HG02943 (cell line): Measurements from ENCODE around the gene NAB1.
A peak's percentile ranks its signal among the peaks of the same experiment; 100 is the strongest.

Experiments used
- ATAC-seq: cut with Tn5 transposase; IDR thresholded peaks from one replicate; pipeline ENCODE4 v1.9.1; 2021; ENCODE audit warnings: mild to moderate bottlenecking, low read depth, moderate library complexity; ENCODE audit not compliant: unreplicated experiment

The NAB1 gene

DNA sequence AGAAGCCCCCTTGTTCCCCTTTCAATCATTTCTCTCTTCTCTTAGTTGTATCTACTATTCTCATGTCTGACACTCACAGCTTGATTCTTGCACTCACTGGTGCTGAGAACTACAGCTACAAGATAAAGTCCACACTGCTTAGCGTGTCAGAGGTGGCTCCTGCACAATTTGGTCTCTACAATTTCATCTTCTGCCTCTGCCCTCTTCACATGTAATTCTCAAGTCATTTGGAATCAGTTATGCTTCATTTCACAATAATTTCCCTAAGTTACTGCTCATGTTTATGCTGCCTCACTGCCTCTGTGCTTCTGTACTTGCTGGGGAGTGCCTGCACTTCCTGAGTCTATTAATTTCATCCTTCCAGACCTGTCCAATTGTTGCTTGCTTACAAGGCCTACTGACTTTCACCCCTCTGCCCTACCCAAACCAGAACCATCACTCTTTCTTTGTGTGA is 11.6 kb upstream of the NAB1 start:
- no peak for ATAC-seq

DNA sequence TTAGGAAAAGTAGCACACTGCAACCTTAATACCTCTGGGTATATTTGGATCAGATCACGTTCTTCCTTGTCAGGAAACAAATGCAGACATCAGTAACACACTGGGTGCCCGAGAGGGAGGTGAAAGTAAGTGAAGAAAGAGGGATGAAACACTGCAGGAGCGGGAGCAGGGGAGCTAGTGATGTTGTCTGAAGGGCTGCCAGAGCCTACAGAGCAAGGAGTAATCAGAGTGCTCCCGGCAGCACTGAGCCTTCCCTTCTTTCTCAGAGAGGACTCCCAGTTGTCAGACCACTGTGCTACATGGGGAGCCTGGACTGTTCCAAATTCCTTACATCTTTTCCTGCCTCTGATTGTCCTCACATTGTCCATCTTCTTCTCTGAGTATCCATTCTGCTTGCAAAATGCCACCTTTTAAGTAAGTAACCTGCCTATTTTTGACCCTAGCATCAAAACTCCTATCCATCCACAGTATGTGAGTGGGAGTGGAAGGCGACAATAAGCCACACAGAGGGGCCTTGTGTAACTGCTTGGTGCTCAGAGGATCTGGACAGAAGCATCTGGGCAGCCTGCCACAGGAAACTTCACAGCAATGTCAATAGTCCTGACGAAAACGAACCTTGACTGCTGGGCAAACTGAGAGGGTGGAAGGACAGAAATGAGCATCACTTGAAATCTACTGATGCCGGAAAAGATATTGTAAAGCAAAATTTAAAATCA is 10.8 kb upstream of the NAB1 start:
- ATAC-seq, result no peak

DNA sequence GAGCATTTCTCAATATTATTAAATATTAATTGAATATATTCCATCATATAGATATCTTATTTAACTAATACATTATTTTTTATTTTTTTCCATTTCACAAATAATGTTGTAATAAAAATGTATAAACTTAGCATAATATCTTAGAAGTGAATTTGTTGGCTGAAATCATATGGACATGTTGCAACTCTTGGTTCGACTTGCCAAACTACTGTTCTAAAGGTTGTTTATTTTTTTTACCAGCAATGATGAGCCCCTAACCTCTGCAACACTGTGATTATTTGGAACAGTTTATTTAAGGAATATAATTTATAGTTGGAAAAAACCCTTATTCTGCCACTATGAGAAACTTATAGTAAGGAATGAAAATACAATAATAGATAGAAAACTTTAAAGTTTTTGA is 8.8 kb upstream of the NAB1 start:
- ATAC-seq, result no peak

DNA sequence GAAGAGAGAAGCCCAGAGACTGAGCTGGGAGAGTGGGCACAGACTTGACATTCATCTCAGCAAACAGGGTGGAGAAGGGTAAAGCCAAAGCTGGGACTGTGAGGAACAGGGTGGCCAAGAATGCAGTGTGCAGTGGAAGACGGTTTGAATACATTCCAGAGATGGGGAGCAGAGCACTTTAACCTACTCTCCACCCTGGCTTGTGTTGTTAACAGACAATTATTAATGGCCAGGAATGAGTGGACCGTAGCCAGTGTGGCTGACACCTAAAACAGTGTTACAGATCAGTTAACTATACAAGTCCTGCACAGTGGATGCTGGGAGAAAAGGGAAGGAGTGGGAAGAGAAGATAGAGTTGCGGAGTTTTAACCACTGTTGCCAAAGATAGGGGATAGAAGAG is 7.4 kb upstream of the NAB1 start:
- no peak for ATAC-seq

DNA sequence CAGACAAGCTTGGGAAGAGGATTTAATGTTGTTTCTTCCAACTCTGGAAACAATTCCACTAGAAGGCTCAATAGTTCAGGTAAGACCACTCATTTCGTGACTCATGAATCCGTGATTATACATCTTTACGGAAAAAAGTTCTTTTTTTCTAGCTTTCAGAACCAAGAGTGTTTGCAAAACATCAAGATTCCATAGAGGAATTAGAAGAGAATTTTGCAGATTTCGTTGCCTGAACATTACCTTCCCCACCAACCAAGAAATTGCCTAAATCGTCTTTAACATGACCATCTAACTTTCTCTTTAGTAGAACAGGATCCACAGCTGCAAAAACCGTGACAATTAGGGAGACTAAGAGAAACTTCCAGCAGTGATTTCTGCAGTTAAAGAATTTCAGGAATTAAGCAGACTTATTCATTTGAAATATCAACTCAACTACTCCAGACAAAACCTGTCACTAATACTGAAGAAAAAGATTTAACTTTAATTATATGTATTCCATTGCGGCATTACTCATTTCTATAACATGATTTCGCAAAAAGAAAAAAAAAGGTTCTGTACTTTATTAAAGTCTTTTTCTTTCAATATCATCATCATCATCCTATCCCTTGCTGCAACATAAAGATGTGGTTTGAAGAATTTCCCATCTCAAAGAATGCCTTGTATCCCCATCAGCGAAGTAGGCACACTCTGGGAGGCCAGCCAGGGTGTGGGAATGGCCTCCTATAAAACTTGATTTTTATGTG is 1.9 kb upstream of the NAB1 start:
- no peak for ATAC-seq

DNA sequence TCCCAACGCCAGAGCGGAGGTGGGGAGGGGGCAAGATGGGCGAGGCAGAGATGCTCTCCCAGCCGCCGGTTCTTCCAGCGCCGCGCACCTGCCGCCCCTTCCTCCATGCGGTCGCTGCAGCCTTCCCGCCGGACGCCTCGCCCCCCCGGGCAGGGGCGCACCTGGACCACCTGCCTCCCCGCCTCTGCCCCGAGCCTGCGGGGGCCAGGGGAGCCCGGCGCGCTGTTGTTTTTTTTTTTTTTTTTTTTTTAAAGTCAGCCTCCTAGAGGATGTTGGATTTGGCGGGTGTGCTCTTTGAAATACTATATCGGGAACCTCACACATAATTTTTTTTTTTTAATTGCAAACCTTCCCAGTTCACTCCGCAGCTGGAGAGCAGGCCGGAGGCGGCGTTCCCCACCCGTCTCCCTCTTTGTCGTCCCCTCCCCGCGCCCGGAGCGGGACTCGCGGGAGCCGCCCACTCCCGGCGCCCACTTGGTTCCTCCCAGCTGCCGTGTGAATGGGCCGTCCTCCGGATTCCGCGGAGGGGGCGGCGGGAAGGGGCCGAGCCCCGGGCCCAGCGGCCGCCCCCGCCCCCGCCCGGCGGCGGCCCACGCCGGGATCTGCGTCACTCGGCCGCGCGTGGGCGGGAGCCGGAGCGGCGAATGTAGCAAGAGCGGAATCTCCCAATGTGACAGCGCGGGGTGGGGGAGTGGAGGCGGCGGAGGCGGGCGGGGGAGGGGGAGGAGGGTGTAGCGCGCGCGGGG is 421 bp upstream of the NAB1 start:
- ATAC-seq, result peak; percentile 67

DNA sequence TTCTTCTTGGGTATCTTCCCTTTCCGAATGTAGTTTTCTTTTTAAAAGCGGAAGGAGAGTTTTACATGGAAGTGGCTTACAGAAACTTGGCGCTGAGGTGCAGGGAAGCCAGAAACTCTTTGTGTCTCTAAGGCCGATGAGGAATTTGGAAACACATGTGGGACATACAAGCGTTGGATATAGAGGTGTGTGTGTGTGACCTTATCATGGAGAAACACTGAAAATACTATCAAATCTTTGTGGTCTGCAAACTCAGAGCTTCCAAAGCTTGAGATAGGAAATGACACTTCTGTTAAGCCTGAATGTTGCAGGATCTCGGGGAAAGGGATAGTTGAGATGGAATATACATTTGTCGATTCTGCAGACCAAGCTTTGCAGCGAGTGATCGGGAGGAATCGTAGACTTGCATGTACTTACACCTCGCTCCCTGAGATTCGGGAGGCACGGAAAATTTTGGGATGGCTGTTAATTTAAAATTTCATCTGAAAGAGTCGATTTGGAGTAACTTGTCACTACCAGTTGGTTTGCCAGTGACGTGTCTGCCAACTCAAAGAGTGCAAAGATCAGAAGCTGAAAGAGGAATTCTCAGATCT is 1.0 kb downstream of the NAB1 start:
- ATAC-seq, result no peak

DNA sequence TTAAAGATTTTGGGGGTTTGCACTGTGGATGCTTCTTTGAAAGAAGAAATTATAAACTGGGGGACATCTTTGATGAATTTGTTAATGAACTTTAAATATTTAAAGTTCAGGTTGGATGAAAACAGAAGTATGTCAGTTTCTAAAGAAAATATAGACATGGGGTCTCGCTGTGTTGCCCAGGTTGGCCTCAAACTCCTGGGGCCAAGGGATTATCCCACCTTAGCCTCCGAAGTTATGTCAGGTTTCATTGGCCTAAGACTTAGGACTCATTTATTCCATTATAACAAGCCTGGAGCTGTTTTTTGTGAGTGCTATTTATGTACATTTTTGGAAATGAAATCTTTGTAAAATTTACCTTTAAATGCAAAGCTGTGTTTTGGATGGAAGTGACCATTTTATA is 2.5 kb downstream of the NAB1 start:
- no peak for ATAC-seq

DNA sequence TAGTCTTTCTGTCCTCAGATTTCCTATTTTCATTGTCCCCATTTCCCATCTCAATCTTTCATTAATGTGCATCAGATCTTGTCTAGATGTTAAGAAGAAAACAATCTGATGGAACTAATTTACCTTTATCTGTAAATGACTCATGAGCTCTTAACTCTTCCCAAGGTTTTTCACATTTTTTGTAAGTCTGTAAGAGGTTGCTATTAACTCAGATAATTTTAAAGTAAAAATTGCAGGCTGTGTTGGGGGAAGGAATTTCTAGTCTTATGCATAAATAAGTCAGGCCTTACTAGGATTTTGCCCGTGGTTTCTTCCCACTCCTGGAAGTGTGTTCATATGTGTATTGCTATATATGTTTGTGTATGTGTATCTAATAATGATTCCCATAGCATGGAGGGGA is 4.3 kb downstream of the NAB1 start:
- ATAC-seq, result no peak

DNA sequence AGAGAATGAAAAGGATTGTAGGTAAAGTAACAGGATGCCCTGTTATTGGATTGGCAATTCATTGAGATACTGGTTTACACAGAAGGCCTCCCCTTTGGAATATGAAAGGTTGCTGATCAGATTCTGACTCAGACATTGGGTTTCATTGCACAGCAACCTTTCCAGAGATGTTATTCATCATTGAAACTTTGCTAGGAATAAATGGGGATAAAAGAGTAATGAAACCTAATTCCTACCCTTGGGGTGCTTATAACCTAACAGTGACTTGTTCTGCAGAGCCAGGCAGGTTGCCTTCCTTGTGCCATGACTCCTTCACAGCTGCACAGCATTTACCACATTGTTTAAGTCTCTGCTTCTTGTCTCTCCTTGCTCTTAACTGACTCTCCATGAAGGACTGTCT is 5.0 kb downstream of the NAB1 start:
- ATAC-seq, result no peak

DNA sequence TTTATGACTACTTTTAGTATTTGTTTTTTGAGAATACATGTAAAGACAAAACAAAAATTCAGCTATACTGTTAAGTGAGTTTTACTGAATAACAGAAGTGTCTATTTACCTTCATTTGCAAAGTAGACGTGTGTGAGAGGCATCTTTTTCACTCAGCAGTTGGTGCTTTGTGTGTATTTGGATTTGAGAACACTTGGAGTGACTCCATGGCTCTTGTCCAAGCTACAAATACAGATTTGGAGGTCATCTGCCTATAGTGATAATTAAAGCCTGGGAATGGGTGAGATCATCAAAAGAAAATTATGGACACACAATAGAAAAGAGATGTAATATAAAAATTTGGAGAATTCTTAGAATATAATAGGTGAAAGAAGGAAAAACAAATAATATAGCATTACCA is 6.2 kb downstream of the NAB1 start:
- no peak for ATAC-seq

DNA sequence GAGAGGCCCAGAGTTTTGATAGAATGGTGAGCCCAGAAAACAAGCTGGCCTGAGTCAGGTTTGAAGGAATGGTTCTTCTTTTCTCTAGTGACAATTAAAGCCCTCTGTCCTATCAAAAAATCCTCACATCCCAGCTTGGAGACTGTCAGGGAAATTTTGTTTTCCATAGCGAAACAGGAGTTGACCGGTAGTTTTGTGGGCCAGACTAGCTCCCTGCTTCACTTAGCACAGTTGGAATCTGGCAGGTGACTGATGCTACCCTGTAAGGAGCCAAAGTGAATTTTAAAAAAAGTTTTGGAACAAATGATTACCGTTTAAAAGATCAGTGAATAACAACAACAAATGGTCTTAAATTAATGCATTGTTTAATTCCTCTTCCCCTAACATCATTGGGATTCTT is 6.7 kb downstream of the NAB1 start:
- ATAC-seq, result no peak

DNA sequence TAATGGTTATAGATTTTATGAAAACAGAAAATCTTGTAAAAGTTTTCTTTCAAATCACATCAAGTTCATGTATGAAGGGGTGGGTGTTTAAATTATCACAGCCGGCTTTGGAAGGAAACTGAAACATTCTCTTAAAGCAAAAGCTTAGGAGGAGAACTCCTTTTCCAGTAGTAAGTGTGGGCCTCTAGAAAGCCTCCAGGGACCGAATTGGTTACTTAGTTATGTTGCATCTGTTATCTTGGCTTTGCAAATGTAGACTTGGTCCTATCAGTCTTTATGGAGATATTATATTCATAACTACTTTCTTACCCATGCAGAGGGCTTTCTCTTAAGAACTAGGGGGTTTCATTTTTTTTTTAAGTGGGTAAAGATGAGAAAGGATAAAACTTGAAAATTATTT is 7.4 kb downstream of the NAB1 start:
- no peak for ATAC-seq

DNA sequence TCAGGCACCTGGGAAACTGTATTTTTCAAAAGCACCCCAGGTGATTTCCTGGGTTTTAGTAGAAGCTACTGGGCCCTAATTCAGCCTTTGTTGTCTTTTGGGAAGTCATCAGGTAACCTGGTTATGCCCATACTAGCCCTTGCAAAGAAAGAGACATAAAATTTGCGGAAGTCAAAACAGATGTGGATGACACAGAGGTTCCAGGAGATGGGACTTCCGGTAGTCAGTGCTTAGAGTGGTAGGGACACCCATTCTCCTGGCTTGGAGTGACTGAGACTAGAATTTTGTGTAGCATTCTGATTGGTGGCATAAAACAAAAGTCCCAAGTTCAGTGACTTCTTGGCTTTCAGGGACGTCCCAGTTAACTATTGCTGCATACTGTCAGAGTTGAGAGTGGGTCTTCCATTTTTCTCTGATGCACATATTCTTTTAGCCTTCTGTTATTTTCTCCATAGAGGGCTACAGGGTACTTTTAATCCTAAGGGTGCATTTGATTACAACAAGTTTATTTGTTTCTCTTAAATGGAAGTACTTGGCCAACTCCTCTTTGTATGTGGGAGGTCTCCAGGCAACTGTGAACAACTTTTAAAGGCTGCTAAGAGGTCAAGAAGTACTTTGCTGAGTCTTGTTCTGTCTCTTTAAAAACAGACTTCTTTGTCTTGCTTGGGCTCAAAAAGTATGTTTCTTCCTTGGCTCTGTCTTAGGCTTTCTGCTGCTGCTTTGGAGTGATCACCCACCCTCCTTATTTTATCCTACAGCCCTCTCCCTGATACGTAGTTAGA is 8.8 kb downstream of the NAB1 start:
- ATAC-seq, result no peak

DNA sequence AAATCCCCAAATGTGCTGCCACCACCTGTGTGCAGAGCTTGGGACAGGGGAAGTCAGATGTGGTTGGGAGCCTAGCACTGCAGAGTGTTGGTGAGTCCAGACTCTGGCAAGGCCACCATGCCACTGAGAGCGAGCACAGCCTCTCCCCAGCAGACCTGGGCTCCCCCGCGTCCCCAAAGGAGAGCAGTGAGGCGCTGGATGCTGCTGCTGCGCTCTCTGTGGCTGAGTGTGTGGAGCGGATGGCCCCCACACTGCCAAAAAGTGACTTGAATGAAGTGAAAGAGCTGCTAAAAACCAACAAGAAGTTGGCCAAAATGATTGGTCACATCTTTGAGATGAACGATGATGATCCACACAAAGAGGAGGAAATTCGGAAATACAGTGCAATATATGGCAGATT is 10.7 kb downstream of the NAB1 start:
- ATAC-seq, result no peak

DNA sequence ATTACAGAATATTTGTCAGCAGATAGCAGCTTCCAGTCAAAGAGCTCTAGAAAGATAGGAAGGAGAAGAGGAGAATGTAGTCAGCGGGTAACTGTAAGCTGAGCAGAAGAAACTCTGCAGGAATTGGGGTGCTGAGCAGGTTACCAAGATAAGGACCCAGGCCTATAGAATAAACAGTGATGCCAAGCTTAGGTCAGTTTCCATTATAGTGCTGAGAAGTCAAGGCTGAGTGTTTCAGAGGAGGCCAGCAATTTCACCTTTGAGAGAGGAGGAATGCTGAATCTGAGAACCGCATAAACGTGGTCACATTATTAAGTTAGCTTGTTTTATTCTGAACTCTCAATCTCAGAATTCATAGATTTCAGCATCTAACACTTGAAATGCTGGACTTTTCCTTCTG is 13.9 kb downstream of the NAB1 start:
- no peak for ATAC-seq

DNA sequence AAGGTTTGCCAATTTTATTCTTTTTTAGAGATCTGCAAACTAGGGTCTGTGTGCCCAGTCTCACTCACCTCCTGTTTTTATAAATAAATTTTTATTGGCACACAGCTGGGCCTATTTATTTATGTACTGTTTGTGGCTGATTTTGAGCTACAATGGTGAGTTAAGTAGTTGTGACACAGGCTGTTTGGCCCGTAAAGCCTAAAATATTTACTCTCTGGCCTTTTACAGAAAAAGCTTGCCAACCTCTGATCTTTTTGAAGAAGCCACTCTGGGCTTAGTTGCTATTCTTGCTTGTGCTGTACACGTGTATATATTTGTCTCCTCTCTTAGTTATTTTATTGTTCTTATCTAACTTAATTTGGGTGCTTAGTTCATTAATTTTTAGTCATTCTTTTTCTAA is 14.5 kb downstream of the NAB1 start:
- ATAC-seq, result no peak

DNA sequence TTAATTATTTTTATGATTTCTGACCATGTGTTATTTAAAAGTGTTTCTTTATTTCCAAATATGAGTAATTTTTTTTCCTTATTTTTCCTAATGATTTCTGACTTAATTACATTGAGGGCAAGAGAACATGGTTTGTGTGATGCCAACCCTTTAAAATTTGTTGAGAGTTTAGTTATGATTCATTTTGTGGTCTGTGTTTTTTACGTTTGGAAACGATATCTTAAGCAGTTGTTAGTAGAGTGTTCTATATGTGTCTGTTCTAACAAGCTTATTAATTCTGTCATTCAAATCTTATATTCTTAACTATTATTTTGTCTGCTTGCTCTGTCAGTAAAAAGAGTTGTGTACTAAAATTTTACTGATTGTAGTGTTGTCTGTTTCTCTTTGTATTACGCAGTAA is 15.0 kb downstream of the NAB1 start:
- no peak for ATAC-seq

DNA sequence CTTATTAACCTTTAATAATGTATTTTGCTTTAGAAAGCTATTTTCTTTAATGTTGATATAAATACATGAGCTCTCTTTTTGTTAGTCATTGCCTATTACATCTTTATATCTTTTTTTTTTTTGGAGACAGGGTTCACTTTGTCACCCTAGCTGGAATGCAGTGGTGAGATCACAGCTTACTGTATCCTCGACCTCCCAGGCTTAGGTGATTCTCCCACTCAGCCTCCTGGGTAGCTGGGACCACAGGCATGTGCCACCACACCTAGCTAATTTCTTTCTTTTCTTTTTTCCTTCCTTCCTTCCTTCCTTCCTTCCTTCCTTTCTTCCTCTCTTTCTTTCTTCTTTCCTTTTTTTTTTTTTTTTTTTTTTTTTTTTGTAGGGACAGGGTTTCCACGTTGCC is 15.4 kb downstream of the NAB1 start:
- ATAC-seq, result no peak

DNA sequence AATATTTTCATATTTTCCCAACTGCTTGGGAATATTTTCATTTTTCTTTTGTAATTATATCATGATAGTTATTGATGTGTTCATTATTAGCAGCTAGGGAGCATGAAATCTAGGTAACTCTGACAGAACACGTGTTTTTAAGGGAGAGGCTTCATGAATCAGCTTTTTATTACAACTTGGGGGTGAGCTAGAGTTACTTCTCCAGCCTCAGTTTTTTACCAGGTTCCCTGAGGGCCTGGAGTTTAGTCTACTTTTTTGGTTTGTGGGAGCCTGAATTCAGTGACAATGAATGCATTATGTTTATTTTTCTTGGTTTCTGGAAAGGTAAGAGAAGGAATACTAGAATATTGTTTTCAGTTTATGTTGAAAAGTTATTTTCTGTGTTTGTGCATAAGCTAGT is 18.0 kb downstream of the NAB1 start:
- ATAC-seq, result no peak
